Sigmoid colon (tissue), 7 donors: ENCODE results near the gene HRH1. TPM values are rescaled to one million over a fixed set of nuclear protein-coding genes. Genes with fewer than 3 reads are reported as not detected.

Experiments used
- DNase-seq: peaks from one replicate; pipeline ENCODE4 v3.0.0-alpha.2; 2019
- H3K27ac ChIP-seq, 4 donors: fragments of 200-600 bp; sonication (generic); one replicate each; pipeline ENCODE4 v1.5.1; 2016 to 2019; ENCODE audit warnings: mild to moderate bottlenecking in 1 of 4
- H3K27me3 ChIP-seq, 3 donors: fragments of 200-600 bp; sonication (generic); one replicate each; pipeline ENCODE4 v1.5.1; 2019; ENCODE audit warnings: mild to moderate bottlenecking in 1 of 3
- H3K36me3 ChIP-seq, 4 donors: fragments of 200-600 bp; sonication (generic); one replicate each; pipeline ENCODE4 v1.5.1; 2016 to 2019
- H3K4me1 ChIP-seq, 4 donors: fragments of 200-600 bp; sonication (generic); one replicate each; pipeline ENCODE4 v1.5.1; 2017 to 2019
- H3K4me3 ChIP-seq, 4 donors: fragments of 200-600 bp; sonication (generic); one replicate each; pipeline ENCODE4 v1.5.1; 2017 to 2019; ENCODE audit warnings: mild to moderate bottlenecking in 2 of 4, moderate library complexity in 1 of 4
- H3K9me3 ChIP-seq, 4 donors: fragments of 200-600 bp in 3 of 4; sonication (generic) in 3 of 4; one replicate each; pipeline versions ENCODE4 v1.5.1 to v1.6.1; 2013 to 2019
- EP300 ChIP-seq, 4 donors: sonication (generic); formaldehyde crosslinking; IDR thresholded peaks; one replicate each; pipeline ENCODE4 v1.6.1; 2017; ENCODE audit warnings: antibody characterized with exemption in 4 of 4
- POLR2A ChIP-seq, 2 donors: fragments of 450-650 bp; IDR thresholded peaks; one replicate each; pipeline ENCODE4 v1.6.1; 2016; ENCODE audit warnings: antibody characterized with exemption in 2 of 2, mild to moderate bottlenecking in 2 of 2, moderate library complexity in 2 of 2
- POLR2AphosphoS5 ChIP-seq, 4 donors: sonication (generic); formaldehyde crosslinking; IDR thresholded peaks; one replicate each; pipeline ENCODE4 v1.6.1; 2017; ENCODE audit warnings: antibody characterized with exemption in 4 of 4
- WGBS, 2 donors: extraction: QIAGEN DNeasy Blood & Tissue Kit; methylation state at CpG; one replicate each; pipeline ENCODE4 v1.1.7; 2013; 5-methylcytosine and 5-hydroxymethylcytosine counted together
- intact Hi-C: fragments of 100-400 bp; cut with DNase I; formaldehyde crosslinking; loops from one replicate; pipeline ENCODE4 v1.15.1; 2023
- polyA plus RNA-seq, 3 donors: library from polyadenylated mRNA; stranded (reverse); fragments of 200-250 nt; gene quantifications; one replicate each; pipeline ENCODE4 v1.2.3, GENCODE V29; 2013
- total RNA-seq, 4 donors: library from RNA; depleted of rRNA; stranded (reverse); fragments of >200 nt; gene quantifications; one replicate each; pipeline ENCODE4 v1.1.0, GENCODE V29; 2016
- TF ChIP-seq, protein P1 (sequence below), 4 experiments: fragments of 450-650 bp in 3 of 4; fragments of 200-600 bp in 1 of 4; IDR thresholded peaks; one replicate each; pipeline ENCODE4 v1.5.1; 2016 to 2019; ENCODE audit warnings: antibody characterized with exemption in 4 of 4, mild to moderate bottlenecking in 3 of 4, moderate library complexity in 2 of 4
- donor health status: healthy with polysubstance abuse.
- donor health status: Bipolar disorder and iron deficiency.
- donor health status: healthy.

Gene HRH1
- total and polyA plus RNA-seq, 7 donors = 1.8 to 57.3 (median 3.9) TPM

DNA sequence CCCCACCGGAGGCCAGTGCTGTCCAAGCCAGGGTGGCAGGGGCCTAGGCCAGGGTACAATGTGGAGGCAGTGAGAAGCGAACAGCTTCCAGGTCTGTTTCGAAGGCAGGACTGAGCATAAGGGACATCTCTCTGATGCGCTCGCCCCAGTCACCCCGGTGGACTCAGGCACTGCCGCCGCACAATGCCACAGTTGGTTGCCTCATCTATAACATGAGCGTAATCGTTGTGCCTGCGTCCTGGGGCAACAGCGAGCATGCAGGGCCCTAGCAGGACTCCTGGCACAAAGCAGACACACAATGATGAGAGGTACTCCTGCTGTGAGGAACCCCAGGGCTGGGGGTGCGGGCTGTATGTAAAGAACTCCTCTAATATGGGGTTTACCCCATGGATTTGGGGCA, 14.1 kb downstream of the HRH1 start:
- TF ChIP-seq POLR2A (IDR thresholded peaks at IDR 0.05) = no peak
- TF ChIP-seq EP300 (IDR thresholded peaks at IDR 0.05) = no peak
- TF ChIP-seq, protein P1, sequence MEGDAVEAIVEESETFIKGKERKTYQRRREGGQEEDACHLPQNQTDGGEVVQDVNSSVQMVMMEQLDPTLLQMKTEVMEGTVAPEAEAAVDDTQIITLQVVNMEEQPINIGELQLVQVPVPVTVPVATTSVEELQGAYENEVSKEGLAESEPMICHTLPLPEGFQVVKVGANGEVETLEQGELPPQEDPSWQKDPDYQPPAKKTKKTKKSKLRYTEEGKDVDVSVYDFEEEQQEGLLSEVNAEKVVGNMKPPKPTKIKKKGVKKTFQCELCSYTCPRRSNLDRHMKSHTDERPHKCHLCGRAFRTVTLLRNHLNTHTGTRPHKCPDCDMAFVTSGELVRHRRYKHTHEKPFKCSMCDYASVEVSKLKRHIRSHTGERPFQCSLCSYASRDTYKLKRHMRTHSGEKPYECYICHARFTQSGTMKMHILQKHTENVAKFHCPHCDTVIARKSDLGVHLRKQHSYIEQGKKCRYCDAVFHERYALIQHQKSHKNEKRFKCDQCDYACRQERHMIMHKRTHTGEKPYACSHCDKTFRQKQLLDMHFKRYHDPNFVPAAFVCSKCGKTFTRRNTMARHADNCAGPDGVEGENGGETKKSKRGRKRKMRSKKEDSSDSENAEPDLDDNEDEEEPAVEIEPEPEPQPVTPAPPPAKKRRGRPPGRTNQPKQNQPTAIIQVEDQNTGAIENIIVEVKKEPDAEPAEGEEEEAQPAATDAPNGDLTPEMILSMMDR (IDR thresholded peaks at IDR 0.05) = no peak
- TF ChIP-seq POLR2AphosphoS5 (IDR thresholded peaks at IDR 0.05) = no peak
- H3K27ac ChIP-seq = no peak overlapping the region
- no peaks in the 10 kb centered on the region for H3K9me3 ChIP-seq
- WGBS, 2 donors = 97 to 98% methylated on average over 13 of the region's 13 CpGs
- no peaks in the 10 kb centered on the region for H3K36me3 ChIP-seq
- peak; percentile 51 for DNase-seq
- no peaks in the 10 kb centered on the region for H3K27me3 ChIP-seq
- no peak overlapping the region for H3K4me3 ChIP-seq
- intact Hi-C loops = no loop called here
- peaks cover 0 to 17% (median 7%) of the 10 kb centered on the region in 4 donors for H3K4me1 ChIP-seq

DNA sequence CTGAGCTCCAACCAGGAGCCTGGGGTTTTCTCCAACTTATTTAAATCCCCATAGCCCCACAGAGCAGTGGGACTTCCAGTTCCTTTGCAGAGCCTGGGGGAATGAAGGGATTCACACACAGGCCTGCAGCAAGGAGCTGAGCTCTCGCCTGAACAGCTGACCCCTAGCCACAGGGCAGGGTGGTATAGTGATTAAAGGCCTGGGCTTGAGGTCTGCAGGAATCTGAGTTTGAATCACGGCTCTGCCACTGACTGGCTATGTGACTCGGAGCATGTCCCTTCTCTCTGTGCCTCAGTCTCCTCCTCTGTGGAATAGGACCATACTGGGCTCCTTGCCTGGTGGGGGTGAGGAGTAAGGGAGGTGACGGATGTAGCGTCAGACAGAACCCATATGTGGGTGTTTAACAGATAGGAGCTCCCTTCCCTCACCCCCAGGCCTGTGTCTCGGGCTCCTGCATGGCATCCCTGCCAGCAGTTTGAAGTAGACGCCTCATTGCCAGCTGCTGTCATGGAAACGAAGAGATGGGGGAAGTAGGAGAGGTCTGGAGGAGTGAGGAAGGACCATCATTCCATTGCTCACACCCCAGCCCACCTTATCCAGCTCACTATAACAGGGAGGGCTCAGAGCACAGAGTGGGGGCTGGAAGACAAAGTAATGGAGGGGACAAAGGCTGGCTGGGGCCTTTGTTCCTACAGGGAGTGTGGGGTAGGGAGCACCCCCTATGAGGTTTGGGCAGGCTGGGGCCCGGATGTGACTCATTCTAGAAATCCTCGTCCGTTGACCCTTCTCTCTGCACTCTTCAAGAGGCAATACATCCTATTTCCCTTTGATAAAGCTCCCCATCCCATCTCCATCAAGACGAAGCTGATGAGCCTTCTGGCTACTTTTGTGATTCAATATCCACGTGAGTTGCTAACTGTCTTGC, 14.8 kb downstream of the HRH1 start:
- no peak for TF ChIP-seq POLR2A (IDR thresholded peaks at IDR 0.05)
- TF ChIP-seq EP300 (IDR thresholded peaks at IDR 0.05) = no peak
- WGBS, 2 donors = 86 to 87% methylated on average over 13 of the region's 13 CpGs
- no peaks in the 10 kb centered on the region for H3K27me3 ChIP-seq
- H3K4me1 ChIP-seq = peaks cover 0 to 14% (median 7%) of the 10 kb centered on the region in 4 donors
- H3K4me3 ChIP-seq = no peak overlapping the region
- H3K36me3 ChIP-seq = no peaks in the 10 kb centered on the region
- H3K9me3 ChIP-seq = no peaks in the 10 kb centered on the region
- peak; percentile 35 for DNase-seq
- no peak overlapping the region for H3K27ac ChIP-seq
- intact Hi-C loops = no loop called here

DNA sequence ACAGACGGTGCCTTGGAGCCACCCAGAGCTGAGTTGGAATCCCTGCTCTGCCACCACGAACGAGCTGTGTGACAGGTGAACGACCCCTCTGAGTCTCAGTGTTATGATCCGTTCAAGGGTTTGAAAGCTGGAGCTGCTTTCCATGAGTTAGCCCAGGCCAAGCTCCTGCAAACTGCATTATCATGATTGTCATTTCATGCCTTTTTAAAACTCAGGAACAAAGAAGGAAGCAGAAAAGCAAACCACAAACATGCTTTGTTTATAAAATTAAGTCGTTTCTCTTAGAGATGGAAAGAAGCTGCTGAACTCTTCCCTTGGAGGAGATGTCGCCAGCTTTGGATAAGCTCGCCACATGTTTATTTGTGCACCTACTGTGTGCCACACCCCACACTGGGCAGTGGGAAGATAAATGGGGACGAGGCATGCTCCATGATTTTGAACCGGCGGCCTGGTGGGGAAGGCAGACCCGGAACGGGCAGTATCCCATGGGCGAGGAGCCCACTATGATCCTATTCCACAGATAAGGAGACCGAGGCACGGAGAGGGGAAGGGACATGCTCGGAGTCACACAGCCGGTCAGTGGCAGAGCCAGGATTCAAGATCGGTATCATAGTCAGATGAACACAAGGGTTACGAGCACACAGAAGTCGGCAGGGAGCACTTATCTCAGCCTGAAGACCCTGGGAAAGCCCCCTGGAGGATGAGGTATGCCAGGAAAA, 15.9 kb downstream of the HRH1 start:
- H3K9me3 ChIP-seq = no peaks in the 10 kb centered on the region
- no peak overlapping the region for H3K4me3 ChIP-seq
- no peaks in the 10 kb centered on the region for H3K36me3 ChIP-seq
- no peak overlapping the region for H3K27ac ChIP-seq
- TF ChIP-seq EP300 (IDR thresholded peaks at IDR 0.05) (no peak), POLR2A (IDR thresholded peaks at IDR 0.05) (no peak), POLR2AphosphoS5 (IDR thresholded peaks at IDR 0.05) (no peak)
- TF ChIP-seq, protein P1 (IDR thresholded peaks at IDR 0.05) = no peak
- H3K4me1 ChIP-seq = peaks cover 0 to 14% (median 7%) of the 10 kb centered on the region in 4 donors
- 75 to 81% methylated on average over 21 of the region's 21 CpGs for WGBS, 2 donors
- no peak for DNase-seq
- intact Hi-C loops = no loop called here
- H3K27me3 ChIP-seq = no peaks in the 10 kb centered on the region

DNA sequence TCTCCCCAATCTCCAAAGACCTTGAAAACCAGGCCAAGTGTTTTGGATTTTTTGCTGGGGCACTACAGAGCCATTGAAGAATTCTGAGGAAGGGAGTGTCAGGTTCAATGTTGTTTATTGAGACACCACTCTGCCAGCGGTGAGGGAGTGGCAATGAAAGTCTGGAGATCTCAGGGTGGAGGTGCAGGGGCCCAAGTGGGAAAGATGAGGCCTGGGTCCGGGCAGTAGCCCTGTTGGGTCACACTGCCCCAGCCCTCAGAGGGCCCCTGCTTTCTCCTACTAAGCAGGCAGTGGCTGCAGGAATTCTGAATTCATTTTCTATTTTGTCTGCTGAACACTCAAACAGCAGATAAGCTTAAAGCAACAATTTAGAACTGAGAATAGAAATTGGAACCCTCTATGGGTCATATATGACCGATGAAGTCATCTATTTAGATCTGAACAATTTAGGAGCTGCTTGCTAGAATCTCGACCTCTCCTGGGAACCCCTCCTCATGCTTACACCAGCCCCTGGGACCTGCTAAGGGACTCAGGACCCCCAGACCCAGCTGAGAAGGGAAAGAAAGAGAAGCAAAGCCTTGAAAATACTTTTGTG, 17.9 kb downstream of the HRH1 start:
- Histone ChIP-seq H3K36me3 (no peaks in the 10 kb centered on the region), H3K27ac (peak overlapping the region in 3 of 4 donors; percentile 1 to 52 (median 43)), H3K9me3 (no peaks in the 10 kb centered on the region), H3K27me3 (no peaks in the 10 kb centered on the region), H3K4me3 (no peak overlapping the region), H3K4me1 (peaks cover 0 to 14% (median 7%) of the 10 kb centered on the region in 4 donors)
- WGBS, 2 donors = 41 to 66% methylated on average over 4 of the region's 4 CpGs
- intact Hi-C loops = no loop called here
- no peak for DNase-seq
- TF ChIP-seq, protein P1 (IDR thresholded peaks at IDR 0.05) = no peak
- TF ChIP-seq POLR2AphosphoS5 (IDR thresholded peaks at IDR 0.05) = no peak
- TF ChIP-seq POLR2A (IDR thresholded peaks at IDR 0.05) = no peak
- TF ChIP-seq EP300 (IDR thresholded peaks at IDR 0.05) = no peak
